IMR-90 (cell line): ENCODE measurements around the gene CEP68. TPM values are rescaled to one million over a fixed set of nuclear protein-coding genes. Genes with fewer than 3 reads are reported as not detected.

Experiments
- ATAC-seq: fragments of 200-7000 bp; cut with Tn5 transposase; 2 replicates; pipeline ENCODE4 v1.9.1; 2020; ENCODE audit warnings: low read depth, mild to moderate bottlenecking, moderate library complexity
- BruUV-seq: library from RNA; stranded (reverse); fragments of 400-500 nt; replicated peaks from 2 replicates; lab custom pipeline; 2021; lab: Mats Ljungman, UMichigan
- CTCF ChIA-PET: fragments of 300-600 bp; formaldehyde crosslinking; extraction: SDS; loops from one replicate; lab custom pipeline; 2021; ENCODE audit warnings: antibody characterized with exemption; lab: Yijun Ruan, JAX
- POLR2A ChIA-PET: fragments of 300-600 bp; sonication (Branson Sonifier 250); formaldehyde crosslinking; loops from one replicate; lab custom pipeline; 2022; ENCODE audit warnings: antibody characterized with exemption; ENCODE audit not compliant: unreplicated experiment; lab: Charles Lee
- DNase-seq: peaks from one replicate; pipeline ENCODE4 v3.0.0; 2013
- H2AFZ ChIP-seq: replicated peaks from 2 replicates; pipeline ENCODE3; 2013; ENCODE audit warnings: low read length, mild to moderate bottlenecking; ENCODE audit not compliant: poor library complexity
- H2AK5ac ChIP-seq: 2 replicates; pipeline ENCODE4 v1.6.1; 2013; ENCODE audit warnings: low read depth, low read length, inconsistent platforms
- H2AK9ac ChIP-seq: replicated peaks from 2 replicates; pipeline ENCODE3; 2013; ENCODE audit warnings: mild to moderate bottlenecking, low read depth, low read length, moderate library complexity; ENCODE audit not compliant: poor library complexity
- H2BK120ac ChIP-seq: 2 replicates; pipeline ENCODE4 v1.6.1; 2013; ENCODE audit warnings: low read depth, low read length, inconsistent platforms
- H2BK15ac ChIP-seq: 3 replicates; pipeline ENCODE4 v1.6.1; 2013; ENCODE audit warnings: low read depth, low read length, inconsistent platforms
- H2BK20ac ChIP-seq: 2 replicates; pipeline ENCODE4 v1.6.1; 2013; ENCODE audit warnings: low read depth, mild to moderate bottlenecking, inconsistent platforms, low read length, moderate library complexity
- H2BK5ac ChIP-seq: 2 replicates; pipeline ENCODE4 v1.6.1; 2013; ENCODE audit warnings: mild to moderate bottlenecking, low read depth, low read length, inconsistent platforms; ENCODE audit not compliant: poor library complexity, severe bottlenecking
- H3K14ac ChIP-seq: replicated peaks from 2 replicates; pipeline ENCODE4 v1.6.1; 2013; ENCODE audit warnings: low read depth, low read length, inconsistent platforms
- H3K18ac ChIP-seq: 2 replicates; pipeline ENCODE4 v1.6.1; 2013; ENCODE audit warnings: low read depth, low read length, control low read depth
- H3K23ac ChIP-seq: 2 replicates; pipeline ENCODE4 v1.6.1; 2013; ENCODE audit warnings: low read depth, low read length, inconsistent platforms
- H3K27ac ChIP-seq: 2 replicates; pipeline ENCODE4 v1.5.1; 2013; ENCODE audit warnings: mild to moderate bottlenecking, control low read depth, low read length; ENCODE audit not compliant: insufficient read depth
- H3K27me3 ChIP-seq: 2 replicates; pipeline ENCODE4 v1.6.1; 2013; ENCODE audit warnings: low read length; ENCODE audit not compliant: control insufficient read depth, insufficient read depth
- H3K36me3 ChIP-seq: 2 replicates; pipeline ENCODE4 v1.6.1; 2013; ENCODE audit warnings: low read length, mixed read lengths; ENCODE audit not compliant: control insufficient read depth, insufficient read depth
- H3K4ac ChIP-seq: 2 replicates; pipeline ENCODE4 v1.6.1; 2013; ENCODE audit warnings: low read depth, low read length, inconsistent platforms
- H3K4me1 ChIP-seq: 2 replicates; pipeline ENCODE4 v1.6.1; 2013; ENCODE audit warnings: low read length, mixed read lengths; ENCODE audit not compliant: control insufficient read depth, insufficient read depth
- H3K4me2 ChIP-seq: 2 replicates; pipeline ENCODE4 v1.6.1; 2013; ENCODE audit warnings: low read depth, mild to moderate bottlenecking, control low read depth, low read length, moderate library complexity
- H3K4me3 ChIP-seq: 2 replicates; pipeline ENCODE4 v1.5.1; 2013; ENCODE audit warnings: low read depth, mild to moderate bottlenecking, control low read depth, low read length, moderate library complexity; ENCODE audit not compliant: insufficient read depth
- H3K56ac ChIP-seq: 2 replicates; pipeline ENCODE4 v1.6.1; 2013; ENCODE audit warnings: low read length, inconsistent platforms; ENCODE audit not compliant: insufficient read depth; ENCODE audit errors: extremely low read depth
- H3K79me1 ChIP-seq, 2 experiments: 2 replicates each; pipeline ENCODE4 v1.6.1; 2013; ENCODE audit warnings: low read length in 2 of 2, inconsistent platforms in 1 of 2, low read depth in 1 of 2
- H3K9ac ChIP-seq: 2 replicates; pipeline ENCODE4 v1.6.1; 2013; ENCODE audit warnings: low read depth, low read length, control low read depth
- H3K9me1 ChIP-seq: 2 replicates; pipeline ENCODE4 v1.6.1; 2013; ENCODE audit warnings: low read length, inconsistent platforms; ENCODE audit not compliant: insufficient read depth
- H3K9me3 ChIP-seq: 2 replicates; pipeline ENCODE4 v1.6.1; 2013; ENCODE audit warnings: low read length; ENCODE audit not compliant: control insufficient read depth, insufficient read depth
- H4K20me1 ChIP-seq: 2 replicates; pipeline ENCODE4 v1.6.1; 2013; ENCODE audit warnings: low read length, inconsistent platforms; ENCODE audit not compliant: insufficient read depth
- H4K5ac ChIP-seq: 2 replicates; pipeline ENCODE4 v1.6.1; 2013; ENCODE audit warnings: mild to moderate bottlenecking, low read depth, low read length, control low read depth
- H4K8ac ChIP-seq, 2 experiments: 2 replicates each; pipeline ENCODE4 v1.6.1; 2013; ENCODE audit warnings: low read depth in 2 of 2, low read length in 2 of 2, control low read depth in 1 of 2, inconsistent platforms in 1 of 2
- H4K91ac ChIP-seq: 2 replicates; pipeline ENCODE4 v1.6.1; 2013; ENCODE audit warnings: low read depth, low read length, inconsistent platforms; ENCODE audit not compliant: insufficient read depth
- BHLHE40 ChIP-seq: fragments of 150-350 bp; IDR thresholded peaks from 2 replicates; pipeline ENCODE4 v1.6.1; 2016; ENCODE audit warnings: mild to moderate bottlenecking, low read depth, low read length
- ELK1 ChIP-seq: fragments of 150-350 bp; IDR thresholded peaks from 2 replicates; pipeline ENCODE4 v1.6.1; 2016; ENCODE audit warnings: low read depth, mild to moderate bottlenecking, low read length, moderate library complexity, borderline replicate concordance
- FOS ChIP-seq: fragments of 150-350 bp; IDR thresholded peaks from 2 replicates; pipeline ENCODE4 v1.6.1; 2016; ENCODE audit warnings: low read depth, low read length
- MXI1 ChIP-seq: IDR thresholded peaks from 2 replicates; pipeline ENCODE4 v1.6.1; 2012; ENCODE audit warnings: low read depth, mild to moderate bottlenecking, low read length, moderate library complexity, borderline replicate concordance
- NFE2L2 ChIP-seq: fragments of 150-350 bp; IDR thresholded peaks from 2 replicates; pipeline ENCODE4 v1.6.1; 2016; ENCODE audit warnings: low read depth, mild to moderate bottlenecking, low read length
- POLR2A ChIP-seq: IDR thresholded peaks from 2 replicates; pipeline ENCODE4 v1.6.1; 2012; ENCODE audit warnings: mild to moderate bottlenecking, low read depth, low read length
- RAD21 ChIP-seq: IDR thresholded peaks from 2 replicates; pipeline ENCODE4 v1.6.1; 2012; ENCODE audit warnings: low read length, improper control_type of control experiment
- RFX5 ChIP-seq: IDR thresholded peaks from 2 replicates; pipeline ENCODE4 v1.8.0; 2012; ENCODE audit warnings: low read depth, mild to moderate bottlenecking, low read length, moderate library complexity
- SMC3 ChIP-seq: fragments of 150-350 bp; IDR thresholded peaks from 2 replicates; pipeline ENCODE4 v1.6.1; 2016; ENCODE audit warnings: low read depth, mild to moderate bottlenecking, antibody characterized with exemption, low read length, moderate library complexity
- USF2 ChIP-seq: fragments of 150-350 bp; IDR thresholded peaks from 2 replicates; pipeline ENCODE4 v1.6.1; 2017; ENCODE audit warnings: mild to moderate bottlenecking, antibody characterized with exemption, low read length, low read depth
- WGBS, 2 experiments: methylation state at CpG; one replicate each; pipeline versions ENCODE4 v1.1.5 to v1.1.7; 2013; ENCODE audit warnings: missing lambda C conversion rate in 2 of 2; ENCODE audit not compliant: insufficient read length in 1 of 2; ENCODE audit errors: extremely low coverage in 2 of 2; 5-methylcytosine and 5-hydroxymethylcytosine counted together
- dilution Hi-C: fragments of 300-500 bp; cut with HindIII; formaldehyde crosslinking; loops from one replicate; pipeline ENCODE4 v1.14.3; 2018; ENCODE audit warnings: low sequenced_read_pairs; ENCODE audit not compliant: unreplicated experiment
- in situ Hi-C: fragments of 300-500 bp; cut with MboI; formaldehyde crosslinking; loops from 3 replicates; pipeline ENCODE4 v1.14.3; 2019; ENCODE audit warnings: low sequenced_read_pairs, inconsistent platforms, mixed read lengths
- intact Hi-C: fragments of 100-400 bp; cut with micrococcal nuclease; formaldehyde crosslinking; loops from 2 replicates; pipeline ENCODE4 v1.10.0; 2022
- polyA plus RNA-seq, 3 experiments: library from polyadenylated mRNA; depleted of rRNA; stranded (reverse); fragments of >200 nt; gene quantifications; 2 replicates each; pipeline ENCODE4 v1.2.3, GENCODE V29; 2012; ENCODE audit warnings: low replicate concordance in 1 of 3
- total RNA-seq: library from RNA; depleted of rRNA; stranded (reverse); fragments of >200 nt; gene quantifications from 2 replicates; pipeline ENCODE4 v1.2.3, GENCODE V29; 2012

CEP68 gene
- total and polyA plus RNA-seq, 2 of the 4 experiments (the other 2 are of a cell fraction), result 5.5 to 5.6 TPM

DNA sequence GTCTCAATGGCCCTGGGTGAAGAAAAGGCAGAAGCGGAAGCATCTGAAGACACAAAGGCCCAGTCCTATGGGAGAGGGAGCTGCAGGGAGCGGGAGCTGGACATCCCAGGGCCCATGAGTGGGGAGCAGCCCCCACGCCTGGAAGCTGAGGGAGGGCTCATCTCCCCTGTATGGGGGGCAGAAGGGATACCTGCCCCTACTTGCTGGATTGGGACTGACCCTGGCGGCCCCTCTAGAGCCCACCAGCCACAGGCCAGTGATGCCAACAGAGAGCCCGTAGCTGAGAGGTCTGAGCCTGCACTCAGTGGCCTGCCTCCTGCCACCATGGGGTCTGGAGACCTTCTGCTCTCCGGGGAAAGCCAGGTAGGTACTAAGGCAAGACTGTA, 13.2 kb downstream of the CEP68 start:
- Histone ChIP-seq H2AK9ac (peak overlapping the region; percentile 75), H2BK5ac (peak overlapping the region; percentile 77), H2BK15ac (0 out of 3 replicates have a peak overlapping the region, but pooled peaks have one; percentile 9), H3K9me1 (peaks cover 40% of the 10 kb centered on the region), H3K4me3 (no peak overlapping the region), H3K9me3 (no peaks in the 10 kb centered on the region), H3K23ac (no peak overlapping the region), H3K4me1 (peaks cover 32% of the 10 kb centered on the region), H2BK20ac (peak overlapping the region; percentile 10), H3K36me3 (peaks cover 40% of the 10 kb centered on the region), H3K27me3 (no peaks in the 10 kb centered on the region), H4K91ac (peak overlapping the region; percentile 15; the same call in 1 of the 2 replicates), H4K8ac (peak overlapping the region in 1 of 2 experiments; percentile 16; a peak in 1 of 4 replicates), H4K5ac (peak overlapping the region; percentile 97; the same call in 1 of the 2 replicates), H3K27ac (no peak overlapping the region), H2BK120ac (peak overlapping the region; percentile 9; the same call in 1 of the 2 replicates), H3K4me2 (no peak overlapping the region), H3K9ac (no peak overlapping the region), H3K14ac (peak overlapping the region; percentile 30; the same call in 1 of the 2 replicates), H3K18ac (peak overlapping the region; percentile 88), H3K4ac (peak overlapping the region; percentile 65; the same call in 1 of the 2 replicates), H2AFZ (no peak overlapping the region), H2AK5ac (no peak overlapping the region), H3K79me1 (peaks cover 29 to 87% of the 10 kb centered on the region in 2 experiments), H4K20me1 (peaks cover 28% of the 10 kb centered on the region), H3K56ac (no peak overlapping the region)
- ATAC-seq (no peak), DNase-seq (no peak)
- 100% methylated on average over 1 of the region's 6 CpGs; no CpG with 5 or more reads in 1 of the 2 experiments for WGBS, 2 experiments
- intact Hi-C loops (loop anchor here (10.0 kb wide), 1 partner anchor 365 kb away; the partner anchor contains the start of gene SPRED2), dilution Hi-C loops (no loop called here), in situ Hi-C loops (loop anchor here (25.0 kb wide), 1 partner anchor 493 kb away; no protein-coding TSS in a partner anchor)
- ChIA-PET CTCF (interaction anchor here (1.8 kb wide), 1 partner anchor 117 kb away, joined by 6 read pairs; no protein-coding TSS in a partner anchor), POLR2A (no interaction called here)
- TF ChIP-seq USF2 (no peak), FOS (no peak), SMC3 (no peak), RFX5 (no peak), POLR2A (no peak), ELK1 (no peak), NFE2L2 (no peak), RAD21 (no peak), MXI1 (no peak), BHLHE40 (no peak)
- no TSS peak for BruUV-seq
